ENCODE measurements around the gene PHF21A. TPM values are rescaled to one million over a fixed set of nuclear protein-coding genes. Genes with fewer than 3 reads are reported as not detected.

The PHF21A gene
- total and polyA plus RNA-seq, 2 of the 8 experiments (the other 6 are each of a cell fraction or from before 2014, with no cell fraction given): 17.6 to 40.3 TPM

GRCh38 chr11:45905095-45905494 lies 216.2 kb downstream of the PHF21A start (continued):
- TF ChIP-seq POLR2A (IDR thresholded peaks at IDR 0.05; ENCODE audit: control extremely low read depth in 1 of 2, low read depth in 2 of 2, low read length in 2 of 2): no peak
- no peak for TF ChIP-seq TCF12 (IDR thresholded peaks at IDR 0.05; ENCODE audit: low read depth, low read length)
- no peak for TF ChIP-seq TBP (IDR thresholded peaks at IDR 0.05; ENCODE audit: low read depth, low read length)
- TF ChIP-seq YY1 (IDR thresholded peaks at IDR 0.05; ENCODE audit: low read depth, low read length): no peak
- TF ChIP-seq TEAD4 (IDR thresholded peaks at IDR 0.05; ENCODE audit: low read depth, low read length): no peak
- no peak for TF ChIP-seq E2F6 (IDR thresholded peaks at IDR 0.05)
- no peak for TF ChIP-seq MAX (IDR thresholded peaks at IDR 0.05)
